ENCODE measurements around the gene ADAM23.

ADAM23 gene

GRCh38 chr2:206480620-206481019, 37.3 kb downstream of the ADAM23 start:
- TF ChIP-seq, protein P1, sequence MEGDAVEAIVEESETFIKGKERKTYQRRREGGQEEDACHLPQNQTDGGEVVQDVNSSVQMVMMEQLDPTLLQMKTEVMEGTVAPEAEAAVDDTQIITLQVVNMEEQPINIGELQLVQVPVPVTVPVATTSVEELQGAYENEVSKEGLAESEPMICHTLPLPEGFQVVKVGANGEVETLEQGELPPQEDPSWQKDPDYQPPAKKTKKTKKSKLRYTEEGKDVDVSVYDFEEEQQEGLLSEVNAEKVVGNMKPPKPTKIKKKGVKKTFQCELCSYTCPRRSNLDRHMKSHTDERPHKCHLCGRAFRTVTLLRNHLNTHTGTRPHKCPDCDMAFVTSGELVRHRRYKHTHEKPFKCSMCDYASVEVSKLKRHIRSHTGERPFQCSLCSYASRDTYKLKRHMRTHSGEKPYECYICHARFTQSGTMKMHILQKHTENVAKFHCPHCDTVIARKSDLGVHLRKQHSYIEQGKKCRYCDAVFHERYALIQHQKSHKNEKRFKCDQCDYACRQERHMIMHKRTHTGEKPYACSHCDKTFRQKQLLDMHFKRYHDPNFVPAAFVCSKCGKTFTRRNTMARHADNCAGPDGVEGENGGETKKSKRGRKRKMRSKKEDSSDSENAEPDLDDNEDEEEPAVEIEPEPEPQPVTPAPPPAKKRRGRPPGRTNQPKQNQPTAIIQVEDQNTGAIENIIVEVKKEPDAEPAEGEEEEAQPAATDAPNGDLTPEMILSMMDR (conservative IDR thresholded peaks at IDR 0.05) = no peak
- no peak overlapping the region for H3K27ac ChIP-seq

GRCh38 chr2:206481056-206481455, 37.7 kb downstream of the ADAM23 start:
- H3K27ac ChIP-seq = no peak overlapping the region
- TF ChIP-seq, protein P1 (conservative IDR thresholded peaks at IDR 0.05) = no peak

GRCh38 chr2:206482123-206482522, 38.8 kb downstream of the ADAM23 start:
- TF ChIP-seq, protein P1 (conservative IDR thresholded peaks at IDR 0.05) = no peak
- H3K27ac ChIP-seq = no peak overlapping the region

DNA sequence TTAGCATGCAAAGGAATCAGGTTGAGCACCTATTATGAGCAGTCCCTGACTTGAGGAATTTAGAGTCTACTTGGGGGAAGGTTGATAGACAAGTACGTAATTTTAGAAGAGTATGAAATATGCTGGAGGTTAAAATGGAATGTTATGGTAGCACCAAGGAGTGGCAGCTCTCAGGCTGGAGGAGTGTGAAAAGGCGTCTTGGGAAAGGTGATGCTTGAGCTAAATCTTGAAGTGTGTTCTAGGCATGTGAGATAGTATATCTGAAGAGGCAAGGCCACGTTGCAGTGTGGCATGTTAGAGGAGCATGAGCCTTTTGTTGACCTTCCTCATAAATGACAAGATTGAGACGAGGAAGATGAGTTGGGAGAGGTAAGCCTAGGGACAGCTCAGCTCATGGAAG, 39.3 kb downstream of the ADAM23 start:
- no peak overlapping the region for H3K27ac ChIP-seq
- TF ChIP-seq, protein P1 (conservative IDR thresholded peaks at IDR 0.05) = no peak

GRCh38 chr2:206488053-206488452, 44.7 kb downstream of the ADAM23 start:
- TF ChIP-seq, protein P1 (conservative IDR thresholded peaks at IDR 0.05) = no peak
- no peak overlapping the region for H3K27ac ChIP-seq

- TF ChIP-seq, protein P1 (conservative IDR thresholded peaks at IDR 0.05) = no peak
- no peak overlapping the region for H3K27ac ChIP-seq
These were observed 45.3 kb downstream of the ADAM23 start for GRCh38 chr2:206488623-206489022.

- TF ChIP-seq, protein P1 (conservative IDR thresholded peaks at IDR 0.05) = no peak
- H3K27ac ChIP-seq = no peak overlapping the region
These were observed 50.7 kb downstream of the ADAM23 start for GRCh38 chr2:206494061-206494460.

DNA sequence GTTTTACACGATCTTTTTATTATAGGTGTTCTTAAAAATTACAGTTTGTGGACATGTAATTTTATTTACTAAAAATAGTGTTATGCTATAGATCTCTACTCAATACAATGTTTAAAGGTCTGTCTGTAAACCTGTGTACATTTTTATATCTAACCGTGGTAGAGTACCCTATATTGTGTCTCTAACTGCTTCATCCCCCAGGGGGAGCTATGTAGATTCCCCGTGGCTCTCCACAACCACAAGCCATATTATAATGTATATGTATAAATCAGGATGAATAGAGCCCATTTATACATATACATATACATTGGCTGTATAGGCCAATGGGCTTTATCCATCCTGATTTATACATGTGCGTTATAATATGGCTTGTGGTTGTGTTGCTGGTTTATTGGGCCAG, 59.4 kb downstream of the ADAM23 start:
- TF ChIP-seq, protein P1 (conservative IDR thresholded peaks at IDR 0.05) = no peak
- no peak overlapping the region for H3K27ac ChIP-seq

Data from VCaP (cell line).